Measurements from ENCODE around the gene NOTUM.
A peak's percentile ranks its signal among the peaks of the same experiment; 100 is the strongest.

DNA sequence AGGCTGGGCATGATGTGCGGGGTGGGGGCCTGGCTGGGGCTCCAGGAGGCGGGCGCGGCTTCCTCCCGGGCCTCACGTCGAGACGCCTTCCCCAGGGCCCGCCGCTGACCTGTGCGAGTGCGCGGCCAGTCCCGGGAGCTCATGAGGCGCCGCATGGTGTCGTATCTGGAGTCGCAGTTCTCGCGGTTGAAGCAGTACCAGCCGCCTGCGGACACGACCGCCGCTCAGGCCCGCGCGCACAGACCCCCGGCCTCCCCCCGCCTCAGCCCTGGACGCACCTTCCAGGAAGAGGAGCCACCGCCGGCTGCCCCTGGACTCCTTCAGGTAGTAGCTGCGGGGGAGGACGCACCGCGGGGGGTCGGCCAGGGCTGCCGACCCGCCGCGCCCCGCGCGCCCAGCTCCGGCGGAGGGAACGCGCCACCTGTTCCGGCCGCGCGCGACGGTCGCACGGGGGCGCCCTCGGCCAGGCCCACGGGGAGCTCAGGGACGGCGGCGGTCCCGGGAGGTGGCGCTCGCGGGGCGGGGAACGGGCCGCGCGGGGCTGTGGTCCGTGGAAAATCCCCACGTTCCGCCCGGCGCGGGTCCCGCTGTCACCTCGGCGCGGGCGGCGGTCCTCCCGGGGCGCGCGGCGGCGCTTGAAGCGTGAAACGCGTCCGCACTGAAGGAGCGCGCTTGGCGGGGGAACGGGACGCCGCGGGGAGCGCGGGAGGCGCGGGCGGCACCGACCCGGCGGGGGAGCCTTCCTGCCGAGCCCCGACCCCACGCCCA, 1.4 kb downstream of the NOTUM start:
- no peak for TF ChIP-seq ZNF274 (IDR thresholded peaks at IDR 0.05; ENCODE audit: low read depth, low read length)
- no peak for TF ChIP-seq YY1 (IDR thresholded peaks at IDR 0.05; ENCODE audit: insufficient read depth, insufficient read length)
- TF ChIP-seq SUZ12 (IDR thresholded peaks at IDR 0.05; ENCODE audit: extremely low read depth, insufficient read depth, insufficient read length), result peak; percentile 40

Data from NT2/D1 (cell line).